Islet of Langerhans (tissue), 1 donor: ENCODE measurements around the gene RBCK1.
A peak's percentile ranks its signal among the peaks of the same experiment; 100 is the strongest.
"Not testable (repeated sequence)": the region's sequence is repeated elsewhere in the genome, so short reads cannot be mapped to it uniquely, and the experiment has no call there.

Source experiments
- FAIRE-seq: peaks from one replicate; lab custom pipeline; 2011; peaks lifted over from hg19 to GRCh38; lab: Jason Lieb, UNC

The RBCK1 gene

DNA sequence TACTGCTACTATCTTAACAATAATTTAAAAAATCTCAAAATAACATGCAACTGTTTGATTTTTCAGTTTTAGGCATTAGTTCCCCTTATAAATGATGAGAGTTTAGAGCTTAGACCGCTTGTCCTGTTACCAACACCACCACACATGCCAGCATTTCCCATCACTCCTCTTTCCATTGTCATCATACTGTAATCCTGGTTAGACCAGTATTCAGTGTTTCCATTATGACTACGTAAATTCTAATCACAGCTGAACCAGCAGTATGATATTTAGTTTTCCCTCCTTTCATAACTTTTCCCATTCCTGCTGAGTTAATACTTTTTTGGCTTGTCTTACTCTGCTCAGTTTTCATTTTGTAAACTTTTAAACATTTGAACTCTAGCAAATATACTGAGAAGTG, 66.5 kb downstream of the RBCK1 start:
- no peak for FAIRE-seq

DNA sequence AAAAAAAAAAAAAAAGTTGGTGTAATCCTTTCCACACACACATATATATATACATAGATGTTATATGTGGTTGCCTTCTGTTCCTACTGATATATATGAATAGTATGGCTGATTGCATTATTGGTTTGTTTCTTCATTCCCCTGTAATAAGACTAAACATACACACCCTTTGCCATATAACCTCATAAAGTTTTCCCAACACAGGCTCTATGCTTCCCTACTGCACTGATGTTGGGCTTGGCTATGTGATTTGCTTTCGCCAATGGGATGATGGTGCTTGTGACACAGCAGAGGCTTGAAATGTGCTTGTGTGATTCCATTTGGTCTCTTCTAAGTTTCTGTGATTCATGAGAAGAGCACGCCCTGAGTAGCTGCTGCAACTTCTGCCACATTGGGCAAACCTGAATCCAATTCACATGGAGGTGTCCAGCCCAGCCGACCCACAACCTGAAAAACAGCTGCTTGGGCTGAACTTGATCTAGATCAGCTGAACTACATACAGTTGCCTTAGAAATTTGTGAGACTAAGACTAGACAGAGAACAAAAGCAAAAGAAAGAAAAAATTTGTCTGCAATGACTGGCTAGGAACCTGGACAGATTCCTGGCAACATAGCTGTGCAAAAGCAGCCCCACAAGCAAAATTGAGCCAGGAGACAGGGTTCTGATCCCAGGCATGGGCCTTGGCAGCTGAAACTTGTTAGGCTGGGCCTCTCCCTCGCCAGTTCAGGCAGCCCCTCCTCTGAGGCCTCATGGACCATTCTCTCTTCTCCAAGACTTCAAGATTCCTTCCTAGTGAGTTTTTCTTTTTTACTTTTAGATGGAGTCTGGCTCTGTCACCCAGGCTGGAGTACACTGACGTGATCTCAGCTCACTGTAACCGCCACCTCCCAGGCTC, 67.6 kb downstream of the RBCK1 start:
- FAIRE-seq, result no peak

DNA sequence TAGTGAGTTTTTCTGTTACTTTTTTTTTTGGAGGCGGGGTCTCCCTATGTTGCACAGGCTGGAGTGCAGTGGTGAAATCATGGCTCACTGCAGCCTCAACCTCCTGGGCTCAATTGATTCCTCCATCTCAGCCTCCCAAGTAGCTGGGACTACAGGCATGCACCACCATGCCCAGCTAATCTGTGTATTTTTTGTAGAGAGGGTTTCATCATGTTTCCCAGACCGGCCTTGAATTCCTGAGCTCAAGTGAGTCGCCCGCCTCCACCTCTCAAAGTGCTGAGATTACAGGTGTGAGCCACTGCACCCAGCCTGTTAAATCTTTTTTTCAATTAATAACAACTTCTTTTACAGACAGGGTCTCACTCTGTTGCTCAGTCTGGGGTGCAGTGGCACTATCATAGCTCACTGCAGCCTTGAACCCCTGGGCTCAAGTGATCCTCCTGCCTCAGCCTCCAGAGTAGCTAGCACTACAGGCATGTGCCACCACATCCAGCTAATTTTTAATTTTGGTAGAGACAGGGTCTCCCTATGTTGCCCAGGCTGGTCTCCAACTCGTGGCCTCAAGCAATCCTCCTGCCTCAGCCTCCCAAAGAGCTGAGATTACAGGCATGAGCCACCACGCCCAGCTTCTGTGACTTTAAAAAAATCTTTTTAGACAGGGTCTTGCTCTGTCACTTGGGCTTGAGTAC, 68.6 kb downstream of the RBCK1 start:
- not testable (repeated sequence) for FAIRE-seq

DNA sequence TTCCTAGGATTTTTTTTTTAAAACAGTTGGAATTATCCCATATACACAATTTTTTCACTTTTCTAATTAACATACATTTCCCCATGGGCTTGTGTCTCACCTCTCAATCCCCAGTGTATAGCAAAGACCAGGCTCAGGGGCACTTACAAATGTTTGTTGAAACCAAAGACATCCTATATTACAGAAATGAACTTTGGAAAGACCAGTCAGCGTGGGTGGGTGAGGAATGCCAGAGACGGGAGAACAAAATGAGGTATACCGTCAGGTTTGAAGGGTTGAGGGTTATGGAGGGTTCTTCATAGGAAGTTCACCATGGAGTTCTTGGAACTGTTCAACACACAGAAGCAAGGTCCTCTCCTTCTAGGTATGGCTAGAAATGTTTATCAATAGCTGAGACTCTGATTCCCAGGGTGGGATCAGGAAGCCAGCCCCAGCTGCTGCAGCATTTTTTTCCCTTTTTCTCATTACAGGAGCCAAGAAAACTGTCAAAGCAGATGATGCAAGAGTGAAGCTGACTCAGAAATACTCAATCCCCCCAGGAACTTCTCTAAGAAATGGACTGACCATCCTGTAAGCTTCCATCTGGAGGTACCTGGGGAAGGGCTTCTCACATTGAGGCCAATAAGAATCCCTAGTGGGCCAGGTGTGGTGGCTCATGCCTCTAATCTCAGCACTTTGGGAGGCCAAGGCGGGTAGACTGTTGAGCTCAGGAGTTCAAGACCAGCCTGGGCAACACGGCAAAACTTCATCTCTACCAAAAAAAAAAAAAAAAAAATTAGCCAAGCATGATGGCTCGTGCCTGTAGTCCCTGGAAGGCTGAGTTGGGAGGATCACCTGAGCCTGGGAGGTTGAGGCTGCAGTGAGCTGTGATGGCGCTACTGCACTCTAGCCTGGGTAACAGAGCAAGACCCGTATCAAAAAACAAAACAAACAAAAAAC, 70.2 kb downstream of the RBCK1 start:
- no peak for FAIRE-seq

DNA sequence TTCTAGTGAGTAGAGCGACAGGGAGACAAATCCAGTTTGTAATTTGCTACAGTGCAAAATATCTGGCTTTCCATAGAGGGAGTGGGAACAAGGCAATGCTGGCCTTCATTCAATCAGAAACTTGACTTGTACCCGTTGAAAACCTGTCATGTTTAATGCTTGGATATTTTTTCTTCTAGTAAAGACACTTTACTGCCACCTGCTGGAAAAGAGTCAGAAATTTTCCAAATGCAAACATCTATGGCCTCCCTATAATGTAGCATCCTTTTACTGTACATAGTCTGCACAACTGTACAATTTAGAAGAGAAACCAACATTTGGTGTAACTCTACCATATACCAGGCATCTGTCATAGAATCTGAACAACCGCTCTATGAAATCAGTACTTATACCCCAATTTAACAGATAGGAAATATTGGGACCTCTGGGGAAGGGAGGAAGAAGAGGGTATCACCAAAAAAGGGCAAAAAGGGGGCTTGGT, 70.9 kb downstream of the RBCK1 start:
- peak; percentile 97 for FAIRE-seq

DNA sequence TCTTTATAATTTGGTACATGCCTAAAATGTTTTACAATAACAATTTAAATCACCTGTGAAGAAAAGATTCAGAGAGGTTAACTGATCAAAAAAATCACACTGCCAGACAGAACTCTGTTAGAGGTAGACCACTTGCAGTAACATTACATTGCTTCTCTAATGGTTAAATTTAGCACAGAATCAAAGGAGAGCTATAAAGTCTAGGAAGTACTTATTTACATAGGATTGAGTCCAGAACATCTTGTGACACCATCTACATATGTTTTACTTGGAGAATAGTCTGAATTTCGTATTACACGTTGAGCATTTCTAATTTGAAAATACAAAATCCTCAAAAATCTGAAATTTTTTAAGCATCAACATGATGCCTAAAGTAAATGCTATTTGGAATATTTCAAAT, 71.4 kb downstream of the RBCK1 start:
- FAIRE-seq, result no peak

DNA sequence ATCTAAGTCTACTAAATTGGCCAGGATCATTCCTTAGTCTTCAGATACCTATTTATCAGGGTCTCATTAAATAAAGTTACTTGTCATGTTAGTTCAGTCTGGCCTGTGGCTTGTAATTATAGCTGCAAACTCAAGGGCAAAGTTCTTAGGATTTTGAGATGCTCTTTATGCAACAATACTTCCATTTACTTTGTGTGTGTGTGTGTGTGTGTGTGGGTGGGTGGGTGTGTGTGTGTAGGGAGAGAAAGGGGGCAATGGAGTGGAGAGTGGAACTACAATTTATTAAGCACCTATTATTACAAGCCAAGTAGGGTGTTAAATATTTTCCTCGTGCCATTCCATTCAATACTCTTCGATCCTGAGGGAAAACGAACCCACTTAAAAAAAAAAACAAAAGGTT, 71.9 kb downstream of the RBCK1 start:
- FAIRE-seq, result no peak

DNA sequence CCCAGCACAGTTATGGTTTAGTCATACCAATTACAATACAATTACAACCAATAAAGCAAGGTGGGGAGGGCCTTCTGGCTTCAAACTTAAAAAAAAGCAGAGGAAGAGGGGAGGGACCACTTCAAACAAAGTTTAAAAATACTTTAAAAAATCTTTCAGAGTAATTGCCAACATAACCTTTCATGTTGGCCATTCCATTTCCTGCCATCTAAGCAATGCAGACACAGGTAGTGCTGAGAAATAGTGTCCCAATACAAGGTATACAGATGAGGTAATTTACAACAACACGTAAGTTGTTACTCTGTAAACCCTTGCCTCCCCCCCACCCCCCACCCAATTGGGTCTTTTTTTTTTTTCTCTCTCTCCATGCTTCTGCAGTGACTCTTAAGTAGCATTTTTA, 73.1 kb downstream of the RBCK1 start:
- FAIRE-seq, result no peak
